Astrocyte (in vitro differentiated cells and primary cell): ENCODE results near the gene ADH4. TPM values are rescaled to one million over a fixed set of nuclear protein-coding genes. Genes with fewer than 3 reads are reported as not detected.
"Not testable (repeated sequence)": the region's sequence is repeated elsewhere in the genome, so short reads cannot be mapped to it uniquely, and the experiment has no call there.

ENCODE experiments used
- DNase-seq: peaks from one replicate; pipeline ENCODE4 v3.0.0-alpha.2; 2010; ENCODE audit warnings: low read depth
- FAIRE-seq: peaks from 2 replicates; lab custom pipeline; 2011; peaks lifted over from hg19 to GRCh38; lab: Jason Lieb, UNC
- H2AFZ ChIP-seq: 2 replicates; pipeline ENCODE4 v1.6.0; 2012; ENCODE audit warnings: low read depth, low read length, inconsistent platforms
- H3K27ac ChIP-seq: 2 replicates; pipeline ENCODE4 v1.5.1; 2011; ENCODE audit warnings: low read depth, low read length, inconsistent platforms
- H3K27me3 ChIP-seq: 2 replicates; pipeline ENCODE4 v1.6.0; 2011; ENCODE audit warnings: low read length, inconsistent platforms; ENCODE audit not compliant: insufficient read depth
- H3K36me3 ChIP-seq: 2 replicates; pipeline ENCODE4 v1.5.1; 2011; ENCODE audit warnings: low read length, inconsistent platforms; ENCODE audit not compliant: insufficient read depth
- H3K4me1 ChIP-seq: 2 replicates; pipeline ENCODE4 v1.5.1; 2011; ENCODE audit warnings: low read length, inconsistent platforms; ENCODE audit not compliant: insufficient read depth
- H3K4me2 ChIP-seq: 2 replicates; pipeline ENCODE4 v1.6.0; 2012; ENCODE audit warnings: low read length, inconsistent platforms
- H3K4me3 ChIP-seq: 2 replicates; pipeline ENCODE4 v1.5.1; 2011; ENCODE audit warnings: low read depth, mild to moderate bottlenecking, low read length, inconsistent platforms; ENCODE audit not compliant: insufficient read depth
- H3K79me2 ChIP-seq: 2 replicates; pipeline ENCODE4 v1.6.0; 2012; ENCODE audit warnings: mild to moderate bottlenecking, low read length, inconsistent platforms; ENCODE audit not compliant: insufficient read depth
- H3K9ac ChIP-seq: 2 replicates; pipeline ENCODE4 v1.6.0; 2012; ENCODE audit warnings: mild to moderate bottlenecking, low read length, inconsistent platforms
- H3K9me3 ChIP-seq: 2 replicates; pipeline ENCODE4 v1.5.1; 2012; ENCODE audit warnings: low read depth, mild to moderate bottlenecking, low read length, inconsistent platforms; ENCODE audit not compliant: insufficient read depth
- H4K20me1 ChIP-seq: 2 replicates; pipeline ENCODE4 v1.6.0; 2012; ENCODE audit warnings: low read length, inconsistent platforms; ENCODE audit not compliant: insufficient read depth
- H3K27ac Mint-ChIP-seq: one replicate; pipeline ENCODE4 v1.8.0; 2021; ENCODE audit warnings: mild to moderate bottlenecking, mixed read lengths; ENCODE audit not compliant: unreplicated experiment
- H3K27me3 Mint-ChIP-seq: one replicate; pipeline ENCODE4 v1.8.0; 2021; ENCODE audit warnings: low read depth, mixed read lengths; ENCODE audit not compliant: unreplicated experiment
- H3K36me3 Mint-ChIP-seq: one replicate; pipeline ENCODE4 v1.8.0; 2021; ENCODE audit warnings: low read depth, mixed read lengths; ENCODE audit not compliant: unreplicated experiment
- H3K4me1 Mint-ChIP-seq: one replicate; pipeline ENCODE4 v1.8.0; 2021; ENCODE audit warnings: low read depth, mixed read lengths; ENCODE audit not compliant: unreplicated experiment
- H3K4me3 Mint-ChIP-seq: one replicate; pipeline ENCODE4 v1.8.0; 2021; ENCODE audit warnings: mild to moderate bottlenecking, moderate library complexity, mixed read lengths; ENCODE audit not compliant: unreplicated experiment
- H3K9me3 Mint-ChIP-seq: one replicate; pipeline ENCODE4 v1.8.0; 2021; ENCODE audit warnings: mild to moderate bottlenecking, mixed read lengths; ENCODE audit not compliant: unreplicated experiment
- CTCF ChIP-seq: IDR thresholded peaks from 2 replicates; pipeline ENCODE4 v1.5.1; 2011; ENCODE audit warnings: low read depth, mild to moderate bottlenecking, inconsistent platforms, low read length, moderate library complexity; ENCODE audit not compliant: insufficient read depth
- EZH2 ChIP-seq: IDR thresholded peaks from 2 replicates; pipeline ENCODE4 v1.6.1; 2012; ENCODE audit warnings: mild to moderate bottlenecking, low read length, inconsistent platforms; ENCODE audit not compliant: insufficient read depth
- total RNA-seq: library from RNA; stranded (reverse); gene quantifications from 2 replicates; pipeline ENCODE4 v1.2.1, GENCODE V29; 2021

Gene ADH4
- total RNA-seq, 1 donor from 2014 or later = not detected

GRCh38 chr4:99100876-99101275 lies 43.2 kb downstream of the ADH4 start:
- no peak for TF ChIP-seq CTCF
- no peak for TF ChIP-seq EZH2
- Mint-ChIP-seq H3K27me3 (no peaks in the 10 kb centered on the region), H3K9me3 (peaks cover 4% of the 10 kb centered on the region), H3K27ac (no peak overlapping the region), H3K4me3 (no peak overlapping the region), H3K36me3 (peaks cover 11% of the 10 kb centered on the region), H3K4me1 (peaks cover 10% of the 10 kb centered on the region)
- peak; percentile 10 for DNase-seq
- no peak overlapping the region for H3K4me3 ChIP-seq
- H3K27ac ChIP-seq = no peak overlapping the region
- no peak for FAIRE-seq
- no peak overlapping the region for H2AFZ ChIP-seq
- no peaks in the 10 kb centered on the region for H3K79me2 ChIP-seq
- H3K27me3 ChIP-seq = no peaks in the 10 kb centered on the region
- no peak overlapping the region for H3K9ac ChIP-seq
- no peaks in the 10 kb centered on the region for H3K9me3 ChIP-seq
- no peaks in the 10 kb centered on the region for H3K36me3 ChIP-seq
- no peak overlapping the region for H3K4me2 ChIP-seq
- no peaks in the 10 kb centered on the region for H3K4me1 ChIP-seq
- H4K20me1 ChIP-seq = no peaks in the 10 kb centered on the region

- H3K9ac ChIP-seq, H3K4me1 Mint-ChIP-seq, H3K27ac Mint-ChIP-seq, FAIRE-seq, H2AFZ ChIP-seq, H3K36me3 ChIP-seq, H4K20me1 ChIP-seq, H3K27me3 ChIP-seq, H3K4me3 Mint-ChIP-seq, H3K9me3 Mint-ChIP-seq, H3K4me1 ChIP-seq, H3K4me3 ChIP-seq, H3K79me2 ChIP-seq, H3K27ac ChIP-seq, H3K4me2 ChIP-seq, DNase-seq, H3K27me3 Mint-ChIP-seq, H3K9me3 ChIP-seq: not testable (repeated sequence)
- peaks cover 11% of the 10 kb centered on the region for H3K36me3 Mint-ChIP-seq
Measured at GRCh38 chr4:99099814-99100213, 44.3 kb downstream of the ADH4 start.

GRCh38 chr4:99099311-99099710 lies 44.8 kb downstream of the ADH4 start:
- H3K27ac Mint-ChIP-seq = no peak overlapping the region
- H3K4me3 Mint-ChIP-seq = no peak overlapping the region
- H3K27me3 ChIP-seq = no peaks in the 10 kb centered on the region
- H3K27me3 Mint-ChIP-seq = no peaks in the 10 kb centered on the region
- peaks cover 9% of the 10 kb centered on the region for H3K4me1 Mint-ChIP-seq
- no peak overlapping the region for H3K27ac ChIP-seq
- no peak overlapping the region for H3K4me3 ChIP-seq
- H3K36me3 ChIP-seq = no peaks in the 10 kb centered on the region
- H3K4me2 ChIP-seq = no peak overlapping the region
- DNase-seq (no peak), FAIRE-seq (no peak)
- no peak overlapping the region for H2AFZ ChIP-seq
- peaks cover 11% of the 10 kb centered on the region for H3K36me3 Mint-ChIP-seq
- no peaks in the 10 kb centered on the region for H3K79me2 ChIP-seq
- no peaks in the 10 kb centered on the region for H3K4me1 ChIP-seq
- TF ChIP-seq CTCF = no peak
- TF ChIP-seq EZH2 = no peak
- no peak overlapping the region for H3K9ac ChIP-seq
- peaks cover 4% of the 10 kb centered on the region for H3K9me3 Mint-ChIP-seq
- no peaks in the 10 kb centered on the region for H4K20me1 ChIP-seq
- H3K9me3 ChIP-seq = no peaks in the 10 kb centered on the region

GRCh38 chr4:99091841-99092240 lies 52.3 kb downstream of the ADH4 start:
- H3K9me3 ChIP-seq, H4K20me1 ChIP-seq, H3K27ac ChIP-seq, H2AFZ ChIP-seq, H3K27ac Mint-ChIP-seq, DNase-seq, H3K27me3 ChIP-seq, H3K9me3 Mint-ChIP-seq, H3K9ac ChIP-seq, H3K4me3 ChIP-seq, H3K27me3 Mint-ChIP-seq, H3K36me3 ChIP-seq, H3K36me3 Mint-ChIP-seq, FAIRE-seq: not testable (repeated sequence)
- Histone ChIP-seq H3K79me2 (peaks cover 31% of the 10 kb centered on the region), H3K4me2 (peak overlapping the region; percentile 100), H3K4me1 (peaks cover 18% of the 10 kb centered on the region)
- Mint-ChIP-seq H3K4me1 (peaks cover 16% of the 10 kb centered on the region), H3K4me3 (peak overlapping the region; percentile 5)
